NCI-H1092 (cell line): ENCODE results near the gene DLG5.

Experiments
- DNase-seq: peaks from one replicate; lab custom pipeline; 2025; lab: John Stamatoyannopoulos, UW

Gene DLG5, protein sequence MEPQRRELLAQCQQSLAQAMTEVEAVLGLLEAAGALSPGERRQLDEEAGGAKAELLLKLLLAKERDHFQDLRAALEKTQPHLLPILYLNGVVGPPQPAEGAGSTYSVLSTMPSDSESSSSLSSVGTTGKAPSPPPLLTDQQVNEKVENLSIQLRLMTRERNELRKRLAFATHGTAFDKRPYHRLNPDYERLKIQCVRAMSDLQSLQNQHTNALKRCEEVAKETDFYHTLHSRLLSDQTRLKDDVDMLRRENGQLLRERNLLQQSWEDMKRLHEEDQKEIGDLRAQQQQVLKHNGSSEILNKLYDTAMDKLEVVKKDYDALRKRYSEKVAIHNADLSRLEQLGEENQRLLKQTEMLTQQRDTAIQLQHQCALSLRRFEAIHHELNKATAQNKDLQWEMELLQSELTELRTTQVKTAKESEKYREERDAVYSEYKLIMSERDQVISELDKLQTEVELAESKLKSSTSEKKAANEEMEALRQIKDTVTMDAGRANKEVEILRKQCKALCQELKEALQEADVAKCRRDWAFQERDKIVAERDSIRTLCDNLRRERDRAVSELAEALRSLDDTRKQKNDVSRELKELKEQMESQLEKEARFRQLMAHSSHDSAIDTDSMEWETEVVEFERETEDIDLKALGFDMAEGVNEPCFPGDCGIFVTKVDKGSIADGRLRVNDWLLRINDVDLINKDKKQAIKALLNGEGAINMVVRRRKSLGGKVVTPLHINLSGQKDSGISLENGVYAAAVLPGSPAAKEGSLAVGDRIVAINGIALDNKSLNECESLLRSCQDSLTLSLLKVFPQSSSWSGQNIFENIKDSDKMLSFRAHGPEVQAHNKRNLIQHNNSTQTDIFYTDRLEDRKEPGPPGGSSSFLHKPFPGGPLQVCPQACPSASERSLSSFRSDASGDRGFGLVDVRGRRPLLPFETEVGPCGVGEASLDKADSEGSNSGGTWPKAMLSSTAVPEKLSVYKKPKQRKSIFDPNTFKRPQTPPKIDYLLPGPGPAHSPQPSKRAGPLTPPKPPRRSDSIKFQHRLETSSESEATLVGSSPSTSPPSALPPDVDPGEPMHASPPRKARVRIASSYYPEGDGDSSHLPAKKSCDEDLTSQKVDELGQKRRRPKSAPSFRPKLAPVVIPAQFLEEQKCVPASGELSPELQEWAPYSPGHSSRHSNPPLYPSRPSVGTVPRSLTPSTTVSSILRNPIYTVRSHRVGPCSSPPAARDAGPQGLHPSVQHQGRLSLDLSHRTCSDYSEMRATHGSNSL (N-terminal part only)

DNA sequence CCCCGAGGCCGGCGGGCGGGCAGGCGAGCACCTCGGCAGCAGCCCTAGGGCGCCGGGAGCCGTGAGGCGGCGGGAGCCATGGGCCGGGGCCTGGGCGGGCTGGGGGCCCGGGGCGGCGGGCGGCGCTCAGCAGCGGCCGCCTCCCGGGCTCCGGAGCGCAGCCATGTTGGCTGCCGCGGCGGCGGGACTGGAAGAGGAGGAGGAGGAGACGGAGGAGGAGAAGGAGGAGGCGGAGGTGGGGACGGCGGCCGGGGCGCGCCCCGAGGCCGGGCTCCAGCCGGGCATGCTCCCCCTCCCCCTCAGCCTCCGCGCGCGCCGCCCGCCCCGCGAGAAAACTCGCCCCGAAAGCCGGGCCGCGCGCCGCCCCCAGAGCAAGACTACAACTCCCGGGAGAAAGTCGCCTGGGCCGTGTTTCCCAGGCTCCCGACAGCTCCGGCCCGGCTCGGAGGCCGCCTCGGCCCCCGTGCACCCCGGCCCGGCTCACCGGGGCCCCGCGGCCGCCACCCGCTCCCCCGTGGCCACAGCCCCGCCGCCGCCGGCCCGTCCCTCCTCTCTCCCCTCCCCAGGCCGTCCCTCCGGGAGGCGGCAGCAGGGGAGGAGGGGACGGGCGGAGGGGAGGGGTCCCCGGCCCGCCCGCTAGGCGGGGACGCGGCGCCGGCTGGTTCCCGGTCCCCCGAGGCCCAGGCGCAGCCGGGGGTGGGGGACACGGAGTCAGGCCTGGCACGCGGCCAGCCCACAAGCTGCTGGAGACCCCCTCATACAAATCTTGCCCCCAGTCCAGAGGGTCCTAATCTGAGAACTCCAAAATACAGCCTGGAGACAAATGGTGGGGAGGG is at the start of gene DLG5:
Gene DLG5 (minus strand): TSS at position 190 of the 836 bp plus-strand sequence. CDS start 235 bp downstream, outside the sequence.
- DNase-seq, result no peak

DNA sequence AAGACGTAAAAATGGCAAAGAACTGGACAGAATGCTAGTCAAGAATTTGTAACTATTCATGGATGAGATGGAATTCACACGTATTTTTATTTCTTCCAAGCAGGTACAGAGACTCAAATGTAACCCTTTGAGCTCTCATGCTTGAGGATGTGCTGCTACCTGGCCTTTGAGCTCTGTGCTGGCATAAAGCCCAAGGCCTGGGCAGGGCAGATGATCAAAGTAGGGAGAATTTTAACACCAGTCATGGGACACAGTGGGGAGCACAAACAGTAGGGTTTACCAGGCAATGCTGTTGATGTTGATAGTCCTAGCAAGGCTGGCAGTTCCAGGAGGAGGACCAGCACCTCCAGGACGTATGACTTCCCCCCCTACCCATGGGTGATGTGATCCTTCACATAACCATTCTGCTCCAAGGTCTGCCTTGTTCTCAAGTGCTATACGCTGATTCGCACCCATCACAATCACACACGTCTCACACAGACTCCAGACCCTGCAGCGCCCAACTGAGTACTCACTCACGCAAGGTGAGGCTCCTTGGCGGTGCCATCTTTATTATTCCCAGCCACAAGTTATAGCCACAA is 48.6 kb upstream of the DLG5 start:
- DNase-seq, result no peak

DNA sequence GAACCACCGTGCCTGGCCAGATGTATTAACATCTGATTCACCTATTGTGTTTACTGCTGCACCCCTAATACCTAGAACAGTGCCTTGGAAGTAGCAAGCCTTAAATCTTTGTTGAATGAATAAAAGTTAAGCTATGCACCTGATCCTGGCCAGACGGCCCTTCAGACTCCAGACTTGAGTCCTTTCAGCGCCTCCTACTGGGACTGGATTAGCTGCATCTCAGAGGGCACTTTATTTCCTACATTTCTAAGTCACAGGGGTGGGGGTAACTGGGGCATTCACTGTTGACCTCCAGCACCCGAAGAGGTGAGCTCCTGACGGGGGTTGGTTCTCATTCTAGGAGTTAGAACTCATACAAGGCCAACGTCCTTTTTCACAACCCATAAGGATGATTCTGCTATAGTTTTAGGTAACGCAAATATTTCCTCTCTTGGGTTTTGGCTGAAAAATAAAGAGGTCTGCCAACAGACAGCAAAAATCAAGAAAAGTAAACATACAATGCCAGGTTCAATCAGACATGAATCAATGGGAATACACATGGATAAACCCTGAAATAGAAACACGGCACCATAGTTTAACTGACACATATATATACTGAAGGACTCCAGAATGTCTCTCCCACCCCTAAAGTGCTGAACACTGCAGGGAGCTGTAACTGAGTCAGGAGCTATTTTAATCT is 48.0 kb upstream of the DLG5 start:
- no peak for DNase-seq

DNA sequence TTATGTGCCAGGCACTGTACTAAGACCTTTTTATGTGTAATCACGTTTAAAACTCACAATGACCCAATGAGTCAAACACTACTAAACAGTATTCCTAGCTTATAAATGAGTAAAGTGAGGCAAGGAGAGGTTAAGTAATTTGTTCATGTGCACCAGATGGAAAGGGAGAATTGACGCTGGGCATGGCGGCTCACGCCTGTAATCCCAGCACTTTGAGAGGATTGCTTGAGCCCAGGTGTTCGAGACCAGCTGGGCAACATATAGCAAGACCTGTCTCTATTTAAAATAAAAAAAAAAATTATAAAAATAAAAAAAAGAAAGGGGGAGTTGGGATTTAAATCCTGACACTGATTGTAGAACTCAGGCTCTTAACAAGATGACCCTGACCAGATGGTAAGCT is 46.7 kb upstream of the DLG5 start:
- no peak for DNase-seq

DNA sequence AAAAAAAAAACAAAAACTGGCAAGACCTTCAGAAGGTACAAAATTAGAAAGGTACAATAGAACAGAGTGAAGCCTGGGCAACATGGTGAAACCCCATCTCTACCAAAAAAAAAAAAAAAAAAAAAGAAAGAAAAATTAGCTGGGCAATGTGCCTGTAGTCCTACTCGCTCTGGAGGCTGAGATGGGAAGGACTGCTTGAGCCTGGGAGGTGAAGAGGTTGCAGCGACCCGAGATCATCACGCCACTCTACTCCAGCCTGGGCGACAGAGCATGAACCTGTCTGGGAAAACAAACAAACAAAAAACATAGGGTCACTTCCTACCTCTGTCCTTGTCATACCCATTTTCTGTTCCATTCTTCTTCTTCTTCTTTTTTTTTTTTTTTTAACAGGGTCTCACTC is 45.6 kb upstream of the DLG5 start:
- DNase-seq, result no peak

DNA sequence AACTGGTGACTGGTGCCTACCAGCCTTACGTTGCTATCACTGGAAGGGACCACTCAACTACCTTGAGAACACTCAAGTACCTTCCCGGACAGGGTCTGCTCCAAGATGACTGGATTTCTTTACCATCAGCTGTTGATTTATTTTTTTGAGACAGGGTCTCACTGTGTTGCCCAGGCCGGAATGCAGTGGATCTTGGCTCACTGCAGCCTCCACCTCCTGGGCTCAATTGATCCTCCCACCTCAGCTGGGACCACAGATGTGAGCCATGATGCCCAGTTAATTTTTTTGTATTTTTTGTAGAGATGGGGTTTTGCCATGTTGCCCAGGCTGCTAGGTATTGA is 45.2 kb upstream of the DLG5 start:
- DNase-seq, result no peak

DNA sequence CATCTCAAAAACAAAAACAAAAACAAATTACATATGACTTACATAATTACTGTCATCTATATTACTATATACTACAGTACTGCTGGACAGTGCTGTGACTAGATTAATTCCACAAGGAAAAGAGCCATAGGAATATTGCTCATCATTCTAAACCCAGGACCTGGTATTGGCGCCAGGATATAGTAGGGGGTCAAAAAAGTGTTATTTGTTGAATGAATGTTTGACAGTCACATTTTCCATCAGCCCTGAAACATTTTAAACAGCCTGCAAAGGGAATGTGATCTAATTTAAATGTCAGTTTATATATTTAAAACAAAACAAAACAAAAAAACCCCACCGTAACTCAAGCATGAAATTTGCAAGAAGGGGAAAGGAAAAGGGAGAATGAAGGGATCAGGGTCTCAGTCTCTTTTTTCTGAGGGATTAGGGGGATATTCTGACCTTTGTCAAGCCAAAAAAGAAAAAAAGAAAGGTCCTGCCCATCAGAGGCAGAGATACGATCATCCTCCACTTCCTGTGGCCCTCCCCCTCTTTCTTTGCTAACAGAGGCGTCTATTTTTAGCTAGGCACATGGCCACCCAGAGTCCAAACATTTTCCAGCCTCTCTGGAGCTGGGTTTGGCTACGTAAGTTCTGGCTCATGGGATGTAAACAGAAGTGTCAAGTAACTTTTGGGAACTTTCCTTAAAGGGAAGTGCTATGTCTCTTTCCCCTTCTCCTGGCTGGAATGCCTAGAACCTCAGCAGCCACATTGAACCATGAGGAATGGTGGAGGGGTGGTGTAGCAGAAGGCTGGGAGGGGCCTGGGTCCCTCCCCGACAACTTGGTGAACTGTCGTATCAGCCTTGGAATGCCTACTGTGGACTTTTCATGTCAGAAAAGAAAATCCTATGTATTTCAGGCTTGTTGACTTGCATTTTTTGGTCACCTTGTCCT is 44.6 kb upstream of the DLG5 start:
- no peak for DNase-seq

DNA sequence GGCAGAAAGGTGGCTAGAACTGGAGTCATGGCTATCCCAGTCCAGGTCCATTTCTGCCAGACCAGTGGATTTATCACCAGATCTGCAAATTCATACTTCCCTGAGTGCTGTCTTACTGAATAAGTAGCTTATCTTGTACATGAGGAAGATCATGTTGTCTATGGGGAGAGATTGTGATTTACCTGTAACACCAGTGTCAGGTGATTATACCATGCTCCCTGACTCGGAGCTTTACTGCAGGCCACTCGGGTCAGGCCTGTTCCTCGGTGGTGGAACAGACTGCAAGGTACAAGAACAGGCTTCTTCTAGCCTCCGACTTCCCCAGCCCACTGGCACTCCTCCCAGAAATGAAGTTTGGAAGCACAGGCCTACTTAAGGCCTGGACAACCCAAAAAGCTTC is 42.6 kb upstream of the DLG5 start:
- no peak for DNase-seq

DNA sequence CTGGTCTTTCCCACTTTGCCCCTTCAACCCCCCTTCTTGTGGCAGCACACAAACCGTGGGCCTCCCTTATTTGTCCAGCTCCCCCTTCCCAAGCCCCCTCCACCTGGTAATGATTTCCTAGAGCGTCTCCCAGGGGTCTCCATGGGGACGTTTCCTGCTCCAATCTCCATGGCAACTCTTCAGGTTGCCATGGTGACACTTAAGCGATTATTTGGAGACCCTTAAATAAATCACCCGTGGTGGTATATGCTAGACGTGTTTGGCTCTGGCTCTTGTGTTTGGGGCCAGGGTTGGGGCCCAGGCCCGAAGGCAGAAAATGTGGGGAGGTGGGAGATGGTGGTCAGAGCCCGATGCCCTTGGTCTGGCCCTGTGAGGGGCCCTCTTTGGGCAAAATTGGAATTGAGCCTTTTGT is 41.1 kb upstream of the DLG5 start:
- DNase-seq, result peak; percentile 47

DNA sequence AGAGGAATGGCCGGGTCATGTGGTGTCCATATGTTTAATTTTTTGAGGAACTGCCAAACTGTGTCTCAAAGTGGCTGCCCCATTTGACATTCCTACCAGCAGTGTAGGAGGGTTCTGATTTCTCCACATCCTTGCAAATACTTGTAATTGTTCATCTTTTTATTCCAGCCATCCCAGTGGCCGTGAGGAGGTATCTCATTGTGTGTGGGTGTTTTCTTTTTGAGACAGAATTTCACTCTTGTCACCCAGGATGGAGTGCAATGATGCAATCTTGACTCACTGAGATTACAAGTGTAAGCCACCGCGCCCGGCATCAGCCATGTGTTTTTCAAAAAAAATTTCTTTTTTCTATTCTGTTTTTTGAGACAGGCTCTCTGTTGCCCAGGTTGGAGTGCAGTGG is 38.7 kb upstream of the DLG5 start:
- DNase-seq, result no peak

DNA sequence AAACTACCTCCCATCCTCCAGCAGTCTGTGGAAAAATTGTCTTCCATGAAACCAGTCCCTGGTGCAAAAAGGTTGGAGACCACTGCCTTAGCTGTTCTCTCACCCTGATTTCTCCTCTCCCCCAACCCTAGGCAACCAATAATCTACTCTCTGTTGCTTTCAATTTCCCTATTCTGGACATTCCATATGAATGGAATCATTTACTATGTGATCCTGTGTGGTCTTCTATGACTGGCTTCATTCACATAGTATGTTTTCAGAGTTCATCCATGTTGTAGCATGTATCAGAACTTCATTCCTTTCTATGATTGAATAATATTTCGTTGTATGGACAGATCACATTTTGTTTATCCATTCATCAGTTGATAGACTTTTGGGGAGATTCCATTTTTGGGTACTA is 38.3 kb upstream of the DLG5 start:
- DNase-seq, result no peak

DNA sequence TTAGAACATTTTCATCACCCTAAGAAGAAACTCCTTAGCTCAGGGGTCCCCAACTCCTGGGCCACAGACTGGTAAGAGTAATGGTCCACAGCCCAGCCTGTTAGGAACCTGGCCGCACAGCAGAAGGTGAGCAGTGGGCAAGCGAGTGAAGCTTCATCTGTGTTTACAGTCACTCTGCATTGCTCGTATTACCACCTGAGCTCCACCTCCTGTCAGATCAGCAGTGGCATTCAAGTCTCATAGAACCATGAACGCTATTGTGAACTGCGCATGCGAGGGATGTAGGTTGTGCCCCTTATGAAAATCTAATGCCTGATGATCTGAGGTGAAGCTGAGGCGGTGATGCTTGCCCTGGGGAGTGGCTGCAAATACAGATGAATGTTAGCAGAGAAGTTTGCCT is 37.3 kb upstream of the DLG5 start:
- DNase-seq, result no peak

DNA sequence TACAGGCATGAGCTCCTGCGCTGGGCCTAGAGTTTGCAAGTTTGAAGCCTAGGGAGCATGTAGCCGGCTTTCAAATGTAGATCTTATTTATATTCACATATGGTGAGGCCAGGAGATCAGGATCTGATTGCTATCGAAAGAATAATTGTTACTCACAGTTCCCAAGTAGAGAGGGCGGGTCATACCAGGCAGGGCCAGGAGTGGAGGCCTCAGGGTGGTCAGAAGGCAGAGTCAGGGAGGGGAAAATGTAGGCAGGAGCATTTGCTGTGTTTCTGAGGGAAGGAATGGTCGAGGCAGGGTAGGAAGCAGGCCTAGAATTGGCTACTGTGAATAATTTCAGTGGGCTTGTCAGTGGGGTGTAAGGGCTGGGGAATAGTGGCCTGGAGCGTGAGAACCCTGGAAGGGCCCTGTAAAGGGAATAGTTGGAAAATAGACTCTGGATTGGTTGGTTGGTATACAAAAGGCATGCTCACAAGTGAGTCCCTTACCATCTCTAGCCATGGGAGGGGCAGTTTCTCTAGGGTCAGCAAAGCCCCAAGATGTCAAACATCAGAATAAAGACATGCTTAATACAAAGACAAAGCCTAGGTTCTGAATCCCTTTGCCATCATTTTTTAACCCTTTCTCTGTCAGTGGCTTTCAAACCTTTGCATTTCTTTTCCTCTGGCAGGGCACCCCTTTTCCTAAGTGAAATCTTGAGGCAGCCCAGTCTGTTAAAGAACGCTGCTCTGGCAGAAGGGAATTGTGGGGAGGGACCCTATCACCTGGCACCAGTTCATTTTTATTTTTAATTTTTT is 36.0 kb upstream of the DLG5 start:
- no peak for DNase-seq

DNA sequence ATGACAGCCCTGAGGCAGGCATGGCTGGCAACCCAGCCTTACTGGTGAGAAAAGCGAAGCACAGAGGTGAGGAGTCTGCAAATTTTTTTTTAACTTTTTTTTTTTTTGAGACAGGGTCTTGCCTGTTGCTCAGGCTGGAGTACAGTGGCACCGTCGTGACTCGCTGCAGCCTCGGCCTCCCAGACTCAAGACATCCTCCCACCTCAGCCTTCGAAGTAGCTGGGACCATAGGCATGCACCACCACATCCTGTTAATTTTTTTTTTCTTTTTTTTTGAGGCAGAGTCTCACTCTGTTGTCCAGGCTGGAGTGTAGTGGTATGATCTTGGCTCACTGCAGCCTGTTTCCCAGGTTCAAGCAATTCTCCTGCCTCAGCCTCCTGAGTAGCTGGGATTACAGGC is 35.1 kb upstream of the DLG5 start:
- no peak for DNase-seq

DNA sequence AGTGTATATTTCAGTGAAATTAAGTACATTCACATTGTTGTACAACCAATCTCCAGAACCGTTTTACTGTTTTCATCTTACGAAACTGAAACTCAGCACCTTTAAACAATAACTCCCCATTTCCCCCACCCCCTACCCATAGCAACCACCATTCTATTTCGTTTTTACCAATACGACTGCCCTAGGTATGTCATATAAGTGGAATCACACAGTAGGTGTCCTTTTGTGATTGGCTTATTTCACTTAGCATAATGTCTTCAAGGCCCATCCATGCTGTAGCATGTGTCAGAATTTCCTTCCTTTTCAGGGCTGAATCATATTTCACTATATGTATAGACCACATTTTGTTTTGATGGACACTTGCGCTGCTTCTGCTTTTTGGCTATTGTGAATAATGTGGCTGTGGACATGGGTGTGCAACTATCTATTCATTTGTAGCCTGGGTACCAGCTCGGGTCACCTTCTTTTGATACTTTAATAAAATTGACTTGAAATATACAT is 34.3 kb upstream of the DLG5 start:
- DNase-seq, result no peak

DNA sequence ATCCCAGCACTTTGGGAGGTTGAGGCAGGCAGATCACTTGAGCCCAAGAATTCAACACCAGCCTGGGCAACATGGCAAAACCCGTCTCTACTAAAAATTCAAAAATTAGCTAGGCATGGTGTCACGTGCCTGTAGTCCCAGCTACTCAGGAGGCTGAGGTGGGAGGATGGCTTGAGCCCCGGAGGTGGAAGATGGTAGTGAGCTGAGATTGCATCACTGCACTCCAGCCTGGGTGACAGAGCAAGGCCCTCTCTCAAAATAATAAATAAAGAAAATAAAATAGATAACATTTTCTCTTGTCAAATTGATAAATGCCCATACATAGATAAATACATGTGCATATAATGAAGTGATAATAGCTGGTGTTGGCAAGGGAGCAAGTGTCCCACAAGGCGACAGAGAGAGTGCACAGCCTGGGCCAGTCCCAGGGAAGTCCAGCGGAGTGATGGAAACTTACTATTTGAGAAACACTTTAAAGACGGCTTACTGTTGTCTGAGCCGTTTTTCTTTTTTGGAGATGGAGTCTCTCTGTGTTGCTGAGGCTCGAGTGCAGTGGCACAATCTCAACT is 33.4 kb upstream of the DLG5 start:
- no peak for DNase-seq

DNA sequence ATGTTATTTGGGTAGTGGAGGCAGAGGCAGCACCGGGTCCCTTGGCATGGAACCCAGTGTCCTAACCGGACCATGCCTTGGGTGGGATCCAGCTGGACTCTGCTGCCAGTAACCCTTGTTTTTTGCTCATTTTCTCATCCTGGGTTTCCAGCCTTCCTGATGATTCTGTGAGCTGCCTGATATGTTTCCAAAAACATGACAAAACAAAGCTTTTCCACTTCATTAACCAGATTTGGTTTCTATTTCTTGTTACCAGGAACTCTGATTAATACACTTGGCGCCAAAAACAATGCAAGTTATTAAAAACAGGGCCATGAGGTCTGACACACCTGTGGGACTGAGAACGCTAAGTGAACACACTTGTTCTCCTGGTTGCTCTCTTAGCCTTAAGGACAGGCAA is 32.8 kb upstream of the DLG5 start:
- no peak for DNase-seq

DNA sequence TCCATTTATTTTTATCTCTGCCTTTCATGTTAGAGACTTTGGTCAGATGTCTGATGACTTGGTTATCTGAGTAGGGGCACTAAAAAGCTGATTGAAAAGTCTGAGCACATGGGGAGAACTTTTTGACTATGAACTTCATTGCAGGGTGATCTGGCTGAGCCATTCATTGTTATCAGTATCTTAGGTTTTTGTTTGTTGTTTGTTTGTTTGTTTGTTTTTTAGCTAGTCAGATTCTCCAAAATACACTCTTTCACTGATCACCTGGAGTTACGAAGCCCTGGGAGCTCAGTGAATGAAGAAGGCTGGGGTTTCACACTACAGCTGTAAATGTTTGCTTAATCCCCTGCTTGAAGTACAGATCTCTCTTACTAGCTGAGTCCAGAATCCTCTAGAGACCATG is 28.6 kb upstream of the DLG5 start:
- no peak for DNase-seq
